Fibroblast of skin of left biceps (primary cell): ENCODE data around the gene IER5.
"Not testable (repeated sequence)": the region's sequence is repeated elsewhere in the genome, so short reads cannot be mapped to it uniquely, and the experiment has no call there.

Source experiments
- DNase-seq, 2 experiments: peaks; one replicate each; pipeline ENCODE4 v3.0.0-alpha.2; 2013; ENCODE audit warnings: low read depth in 2 of 2

IER5 gene

GRCh38 chr1:181088079-181089016 is at the start of gene IER5:
Gene IER5 (plus strand): TSS chr1:181088700. CDS start chr1:181088903, 203 bp downstream.
- DNase-seq = peak; percentile 89 to 92

GRCh38 chr1:181040284-181040865 is 48.1 kb upstream of the IER5 start:
- no peak for DNase-seq

GRCh38 chr1:181043025-181043888 is 45.2 kb upstream of the IER5 start:
- no peak for DNase-seq

GRCh38 chr1:181044449-181044966 is 44.0 kb upstream of the IER5 start:
- DNase-seq = no peak

- DNase-seq = not testable (repeated sequence)
Measured at GRCh38 chr1:181045946-181046345, 42.6 kb upstream of the IER5 start.

- no peak for DNase-seq
Measured at GRCh38 chr1:181049378-181049777, 39.1 kb upstream of the IER5 start.

- no peak for DNase-seq
Measured at GRCh38 chr1:181050922-181051321, 37.6 kb upstream of the IER5 start.

GRCh38 chr1:181056560-181056959 is 31.9 kb upstream of the IER5 start:
- DNase-seq = no peak

GRCh38 chr1:181057079-181057478 is 31.4 kb upstream of the IER5 start:
- DNase-seq = no peak

GRCh38 chr1:181059435-181059834 is 29.1 kb upstream of the IER5 start:
- no peak for DNase-seq

- DNase-seq = no peak
Measured at GRCh38 chr1:181060066-181060465, 28.4 kb upstream of the IER5 start.

- DNase-seq = not testable (repeated sequence)
Measured at GRCh38 chr1:181060947-181061346, 27.6 kb upstream of the IER5 start.

GRCh38 chr1:181061487-181061886 is 27.0 kb upstream of the IER5 start:
- DNase-seq = no peak

- DNase-seq = no peak
Measured at GRCh38 chr1:181061891-181062835, 26.3 kb upstream of the IER5 start.

- DNase-seq = no peak
Measured at GRCh38 chr1:181062836-181063428, 25.6 kb upstream of the IER5 start.

GRCh38 chr1:181064011-181064623 is 24.4 kb upstream of the IER5 start:
- DNase-seq = no peak

- DNase-seq = no peak
Measured at GRCh38 chr1:181064702-181065101, 23.8 kb upstream of the IER5 start.

GRCh38 chr1:181073638-181074037 is 14.9 kb upstream of the IER5 start:
- peak; percentile 93 to 95 for DNase-seq

GRCh38 chr1:181075766-181076350 is 12.6 kb upstream of the IER5 start:
- no peak for DNase-seq

- DNase-seq = no peak
Measured at GRCh38 chr1:181076852-181077251, 11.6 kb upstream of the IER5 start.
